Prostate gland (tissue), 2 donors: Measurements from ENCODE around the gene VAV3. TPM values are rescaled to one million over a fixed set of nuclear protein-coding genes. Genes with fewer than 3 reads are reported as not detected.

Experiments
- DNase-seq: peaks from one replicate; pipeline ENCODE4 v3.0.0-alpha.2; 2019; ENCODE audit warnings: low spot score
- H3K27ac ChIP-seq, 2 donors: fragments of 200-600 bp; sonication (generic); 2 replicates each; pipeline ENCODE4 v1.5.1; 2017 to 2019
- H3K27me3 ChIP-seq: fragments of 200-600 bp; sonication (generic); replicated peaks from 2 replicates; pipeline ENCODE4 v1.5.1; 2019; ENCODE audit not compliant: insufficient read depth
- H3K36me3 ChIP-seq, 2 donors: fragments of 200-600 bp; sonication (generic); 1 replicate in 1 of 2; 2 replicates in 1 of 2; pipeline versions ENCODE4 v1.5.1 to v1.8.1; 2017 to 2019
- H3K4me1 ChIP-seq: fragments of 200-600 bp; sonication (generic); replicated peaks from 2 replicates; pipeline ENCODE4 v1.5.1; 2019
- H3K4me3 ChIP-seq, 2 donors: fragments of 200-600 bp; sonication (generic); 2 replicates each; pipeline ENCODE4 v1.5.1; 2017 to 2019
- H3K9me3 ChIP-seq: fragments of 200-600 bp; sonication (generic); 2 replicates; pipeline ENCODE4 v1.5.1; 2017
- CTCF ChIP-seq, 4 experiments: fragments of 200-600 bp in 2 of 4; fragments of 450-650 bp in 2 of 4; sonication (generic) in 2 of 4; IDR thresholded peaks; 1 replicate in 3 of 4; 2 replicates in 1 of 4; pipeline ENCODE4 v1.5.1; 2016 to 2019; ENCODE audit warnings: antibody characterized with exemption in 4 of 4, mild to moderate bottlenecking in 2 of 4, moderate library complexity in 2 of 4
- POLR2A ChIP-seq: fragments of 450-650 bp; IDR thresholded peaks from one replicate; pipeline ENCODE4 v1.6.1; 2016; ENCODE audit warnings: antibody characterized with exemption, mild to moderate bottlenecking
- POLR2AphosphoS5 ChIP-seq: sonication (generic); formaldehyde crosslinking; IDR thresholded peaks from one replicate; pipeline ENCODE4 v1.6.1; 2017; ENCODE audit warnings: antibody characterized with exemption
- WGBS: methylation state at CpG from one replicate; pipeline ENCODE4 v1.1.5; 2018; 5-methylcytosine and 5-hydroxymethylcytosine counted together
- intact Hi-C: fragments of 100-400 bp; cut with DNase I; formaldehyde crosslinking; loops from one replicate; pipeline ENCODE4 v1.14.2; 2022
- total RNA-seq, 2 donors: library from RNA; depleted of rRNA; stranded (reverse); fragments of >200 nt; gene quantifications; one replicate each; pipeline ENCODE4 v1.1.0, GENCODE V29; 2016

Gene VAV3
- total RNA-seq, 2 donors from 2014 or later: 14.5 TPM

GRCh38 chr1:107879346-107879745 is 85.6 kb downstream of the VAV3 start:
- no peak for TF ChIP-seq CTCF (IDR thresholded peaks at IDR 0.05)
- TF ChIP-seq POLR2AphosphoS5: no peak
- TF ChIP-seq POLR2A: no peak
- no peaks in the 10 kb centered on the region for H3K9me3 ChIP-seq
- no peaks in the 10 kb centered on the region for H3K27me3 ChIP-seq
- 84% methylated on average over 1 of the region's 1 CpG for WGBS
- DNase-seq: no peak
- H3K27ac ChIP-seq: no peak overlapping the region
- no peaks in the 10 kb centered on the region for H3K4me1 ChIP-seq
- H3K4me3 ChIP-seq: no peak overlapping the region
- H3K36me3 ChIP-seq: no peaks in the 10 kb centered on the region
- intact Hi-C loops: no loop called here

GRCh38 chr1:107877745-107878144 is 87.2 kb downstream of the VAV3 start:
- H3K9me3 ChIP-seq: no peaks in the 10 kb centered on the region
- TF ChIP-seq POLR2AphosphoS5 (no peak), POLR2A (no peak), CTCF (IDR thresholded peaks at IDR 0.05) (no peak)
- no peaks in the 10 kb centered on the region for H3K36me3 ChIP-seq
- no peaks in the 10 kb centered on the region for H3K27me3 ChIP-seq
- DNase-seq: no peak
- no peaks in the 10 kb centered on the region for H3K4me1 ChIP-seq
- H3K4me3 ChIP-seq: no peak overlapping the region
- H3K27ac ChIP-seq: no peak overlapping the region
- intact Hi-C loops: no loop called here
- 76% methylated on average over 1 of the region's 1 CpG for WGBS

GRCh38 chr1:107877092-107877491 is 87.9 kb downstream of the VAV3 start:
- intact Hi-C loops: no loop called here
- TF ChIP-seq CTCF (IDR thresholded peaks at IDR 0.05) (no peak), POLR2AphosphoS5 (no peak), POLR2A (no peak)
- Histone ChIP-seq H3K27ac (no peak overlapping the region), H3K9me3 (no peaks in the 10 kb centered on the region), H3K36me3 (no peaks in the 10 kb centered on the region), H3K27me3 (no peaks in the 10 kb centered on the region), H3K4me3 (no peak overlapping the region), H3K4me1 (no peaks in the 10 kb centered on the region)
- WGBS: 52% methylated on average over 2 of the region's 2 CpGs
- no peak for DNase-seq

- no peaks in the 10 kb centered on the region for H3K27me3 ChIP-seq
- H3K4me3 ChIP-seq: no peak overlapping the region
- no peaks in the 10 kb centered on the region for H3K9me3 ChIP-seq
- H3K4me1 ChIP-seq: no peaks in the 10 kb centered on the region
- no peak for DNase-seq
- intact Hi-C loops: no loop called here
- 82% methylated on average over 1 of the region's 1 CpG for WGBS
- no peaks in the 10 kb centered on the region for H3K36me3 ChIP-seq
- TF ChIP-seq POLR2A (no peak), CTCF (IDR thresholded peaks at IDR 0.05) (no peak), POLR2AphosphoS5 (no peak)
- no peak overlapping the region for H3K27ac ChIP-seq
These were observed 89.3 kb downstream of the VAV3 start for GRCh38 chr1:107875689-107876088.

- Histone ChIP-seq H3K4me3 (no peak overlapping the region), H3K27ac (no peak overlapping the region), H3K9me3 (no peaks in the 10 kb centered on the region), H3K27me3 (no peaks in the 10 kb centered on the region), H3K4me1 (no peaks in the 10 kb centered on the region), H3K36me3 (no peaks in the 10 kb centered on the region)
- no peak for DNase-seq
- TF ChIP-seq CTCF (IDR thresholded peaks at IDR 0.05) (no peak), POLR2A (no peak), POLR2AphosphoS5 (no peak)
- intact Hi-C loops: no loop called here
- 91% methylated on average over 1 of the region's 1 CpG for WGBS
These were observed 90.8 kb downstream of the VAV3 start for GRCh38 chr1:107874221-107874620.
